ENCODE results near the gene TMSB4X. TPM values are rescaled to one million over a fixed set of nuclear protein-coding genes. Genes with fewer than 3 reads are reported as not detected.

TMSB4X gene
- total RNA-seq, 2 experiments from 2014 or later = 3,666 to 4,468 TPM

DNA sequence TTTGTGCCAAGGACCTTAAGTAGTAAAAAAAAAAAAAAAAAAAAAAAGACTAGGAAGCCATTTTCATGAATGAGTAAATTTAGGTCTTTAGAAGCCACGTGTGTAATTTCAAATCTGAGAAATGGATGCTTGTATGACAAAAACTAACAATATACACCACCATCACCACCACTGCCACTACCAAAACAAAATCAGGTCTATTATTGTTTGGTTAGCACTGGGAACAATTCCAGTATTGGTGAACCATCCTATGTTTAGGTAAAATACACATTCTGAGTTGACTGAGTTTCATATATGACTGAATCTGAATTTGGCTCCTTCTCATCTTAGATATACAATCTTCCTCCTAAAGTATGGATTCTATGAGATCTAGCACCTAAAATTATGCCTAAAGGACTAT lies 8.8 kb upstream of the TMSB4X start:
- ChIA-PET POLR2A (no interaction called here), CTCF (interaction anchor here (0.9 to 1.3 kb wide), 4 partner anchors 10 to 148 kb away, joined by 3 read pairs; no protein-coding TSS in a partner anchor)
- peak overlapping the region; percentile 97 for H3K27ac Mint-ChIP-seq
- H3K27me3 Mint-ChIP-seq = no peaks in the 10 kb centered on the region
- peaks cover 2% of the 10 kb centered on the region for H3K9me3 Mint-ChIP-seq (ENCODE audit: low read depth)
- intact Hi-C loops (cut with DNase I, micrococcal nuclease) = loop anchor here in 1 of 2 experiments (1.0 kb wide), 1 partner anchor 9 kb away; no protein-coding TSS in a partner anchor
- DNase-seq = no peak
- peaks cover 59% of the 10 kb centered on the region for H3K4me1 Mint-ChIP-seq
- ATAC-seq = no peak
- peaks cover 10% of the 10 kb centered on the region for H3K36me3 Mint-ChIP-seq (ENCODE audit: low read depth)
- H3K4me3 Mint-ChIP-seq = peak overlapping the region; percentile 43

DNA sequence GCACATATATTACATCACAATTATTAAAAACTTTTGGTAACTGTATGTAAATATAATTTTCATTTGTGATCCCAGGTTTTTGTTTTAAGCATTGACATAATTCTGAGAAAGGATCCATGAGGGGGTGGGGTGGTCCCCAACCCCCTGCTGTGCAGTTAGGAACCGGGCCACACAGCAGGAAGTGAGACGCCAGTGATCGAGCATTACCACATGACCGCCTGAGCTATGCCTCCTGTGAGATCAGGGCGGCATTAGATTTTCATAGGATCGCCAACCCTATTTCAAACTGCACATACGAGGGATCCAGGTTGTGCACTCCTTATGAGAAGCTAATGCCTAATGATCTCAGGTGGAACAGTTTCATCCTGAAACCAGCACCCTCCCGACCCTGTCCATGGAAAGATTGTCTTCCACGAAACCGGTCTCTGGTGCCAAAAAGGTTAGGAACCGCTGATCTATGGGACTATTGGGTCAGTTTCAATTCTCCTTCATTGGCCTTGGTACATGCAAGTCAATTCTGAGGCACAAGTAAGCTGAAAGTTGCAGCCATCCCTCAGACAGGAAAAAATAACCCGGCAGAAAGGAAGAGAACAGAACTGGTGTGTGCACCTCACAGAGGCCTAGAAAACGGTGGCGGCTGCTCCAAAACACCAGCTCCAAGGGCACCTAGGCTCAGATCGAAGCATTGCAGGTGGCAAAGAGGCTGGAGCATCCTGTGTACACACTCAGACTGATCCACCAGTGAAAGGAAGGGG lies 7.0 kb upstream of the TMSB4X start:
- Mint-ChIP-seq H3K27ac (peak overlapping the region; percentile 97), H3K36me3 (ENCODE audit: low read depth) (peaks cover 13% of the 10 kb centered on the region), H3K27me3 (no peaks in the 10 kb centered on the region), H3K4me3 (peak overlapping the region; percentile 70), H3K4me1 (peaks cover 48% of the 10 kb centered on the region), H3K9me3 (ENCODE audit: low read depth) (no peaks in the 10 kb centered on the region)
- intact Hi-C loops (cut with DNase I, micrococcal nuclease) = no loop called here
- peak; percentile 51 for DNase-seq
- peak; percentile 48 for ATAC-seq
- POLR2A ChIA-PET = interaction anchor here (0.6 to 1.8 kb wide), 5 partner anchors 10 to 119 kb away, joined by 3 to 6 read pairs (median 4); no protein-coding TSS in a partner anchor
- CTCF ChIA-PET = interaction anchor here (0.7 to 5.5 kb wide), 5 partner anchors 9 to 125 kb away, joined by 3 to 29 read pairs (median 4); no protein-coding TSS in a partner anchor

DNA sequence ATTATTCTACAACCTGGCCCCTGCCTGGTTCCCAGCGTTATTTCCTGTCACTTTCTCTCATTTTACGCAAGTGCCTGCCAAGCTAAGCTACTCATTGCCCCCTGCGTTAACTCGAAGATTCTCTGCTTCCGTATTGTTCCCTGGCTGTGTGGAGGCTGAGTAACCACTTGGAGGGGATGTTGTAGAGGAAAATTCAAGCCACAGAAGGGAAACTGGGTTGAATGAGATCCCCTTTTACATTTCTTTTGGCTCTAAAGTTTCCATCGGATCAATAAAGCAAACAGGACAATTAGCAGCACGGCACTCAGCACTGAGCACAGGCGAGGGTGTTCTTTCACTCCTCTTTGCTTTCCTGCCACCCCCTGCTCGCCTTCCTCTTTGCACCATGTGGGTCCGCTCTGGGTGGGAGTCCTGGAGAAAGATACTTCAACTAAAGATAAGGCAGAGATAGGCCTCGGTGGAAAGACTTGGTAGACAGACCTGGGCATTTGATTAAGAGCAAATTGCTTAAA lies 4.2 kb upstream of the TMSB4X start:
- POLR2A ChIA-PET = interaction anchor here (0.7 to 2.3 kb wide), 4 partner anchors 13 to 719 kb away, joined by 4 to 11 read pairs (median 4); no protein-coding TSS in a partner anchor
- DNase-seq (peak; percentile 67), ATAC-seq (peak; percentile 39)
- CTCF ChIA-PET = interaction anchor here (0.6 to 5.5 kb wide), 9 partner anchors 9 to 517 kb away, joined by 3 to 29 read pairs (median 4); no protein-coding TSS in a partner anchor
- peaks cover 26% of the 10 kb centered on the region for H3K36me3 Mint-ChIP-seq (ENCODE audit: low read depth)
- peaks cover 43% of the 10 kb centered on the region for H3K4me1 Mint-ChIP-seq
- H3K27ac Mint-ChIP-seq = peak overlapping the region; percentile 98
- H3K4me3 Mint-ChIP-seq = peak overlapping the region; percentile 90
- no peaks in the 10 kb centered on the region for H3K27me3 Mint-ChIP-seq
- intact Hi-C loops (cut with DNase I, micrococcal nuclease) = loop anchor here (1.0 to 10.0 kb wide), 4 partner anchors 13 to 404 kb away; no protein-coding TSS in a partner anchor
- no peaks in the 10 kb centered on the region for H3K9me3 Mint-ChIP-seq (ENCODE audit: low read depth)

DNA sequence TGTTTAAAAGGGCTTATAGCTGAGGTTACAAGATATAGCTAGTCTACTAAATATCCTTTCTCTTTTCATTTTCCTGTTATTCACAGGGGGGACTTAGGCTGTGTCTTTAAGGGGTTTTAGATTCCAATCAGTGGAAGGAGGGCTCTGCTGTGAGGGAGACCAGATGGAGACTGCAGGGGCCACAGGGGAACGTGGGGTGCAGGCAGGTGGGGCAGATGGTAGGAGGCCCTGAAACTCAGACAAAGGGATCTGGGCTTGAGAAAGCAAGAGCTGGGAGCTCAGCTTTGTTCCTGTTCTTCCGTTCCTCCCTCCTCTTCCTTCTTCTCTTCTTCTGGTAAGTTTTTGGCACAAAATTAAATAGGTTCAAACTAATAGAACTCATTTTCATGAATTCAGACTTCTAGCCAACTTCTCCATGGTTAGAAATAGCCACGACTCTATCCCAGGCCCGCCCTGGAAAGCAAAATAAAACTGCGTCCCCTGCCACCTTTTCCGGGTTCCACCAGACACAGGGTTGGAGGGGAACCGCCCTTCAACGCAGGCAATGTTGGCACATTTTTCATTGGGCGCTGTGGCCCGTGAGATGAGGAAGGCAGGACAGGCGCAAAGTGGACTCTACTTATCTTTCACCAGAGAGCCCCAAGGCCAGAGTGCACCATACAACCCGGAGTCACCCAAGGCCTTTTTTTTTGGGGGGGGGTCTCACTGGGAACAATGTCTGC lies 3.5 kb upstream of the TMSB4X start:
- Mint-ChIP-seq H3K36me3 (ENCODE audit: low read depth) (peaks cover 32% of the 10 kb centered on the region), H3K27me3 (no peaks in the 10 kb centered on the region), H3K4me1 (peaks cover 38% of the 10 kb centered on the region), H3K27ac (peak overlapping the region; percentile 98), H3K4me3 (peak overlapping the region; percentile 90), H3K9me3 (ENCODE audit: low read depth) (no peaks in the 10 kb centered on the region)
- ChIA-PET CTCF (interaction anchor here (0.6 to 5.5 kb wide), 7 partner anchors 11 to 675 kb away, joined by 3 to 29 read pairs (median 5); no protein-coding TSS in a partner anchor), POLR2A (interaction anchor here (1.7 to 2.3 kb wide), 3 partner anchors 16 to 111 kb away, joined by 5 to 11 read pairs (median 5); no protein-coding TSS in a partner anchor)
- ATAC-seq (peak; percentile 9), DNase-seq (peak; percentile 65)
- intact Hi-C loops (cut with DNase I, micrococcal nuclease) = loop anchor here in 1 of 2 experiments (2.0 to 10.0 kb wide), 2 partner anchors 21 to 403 kb away; no protein-coding TSS in a partner anchor

DNA sequence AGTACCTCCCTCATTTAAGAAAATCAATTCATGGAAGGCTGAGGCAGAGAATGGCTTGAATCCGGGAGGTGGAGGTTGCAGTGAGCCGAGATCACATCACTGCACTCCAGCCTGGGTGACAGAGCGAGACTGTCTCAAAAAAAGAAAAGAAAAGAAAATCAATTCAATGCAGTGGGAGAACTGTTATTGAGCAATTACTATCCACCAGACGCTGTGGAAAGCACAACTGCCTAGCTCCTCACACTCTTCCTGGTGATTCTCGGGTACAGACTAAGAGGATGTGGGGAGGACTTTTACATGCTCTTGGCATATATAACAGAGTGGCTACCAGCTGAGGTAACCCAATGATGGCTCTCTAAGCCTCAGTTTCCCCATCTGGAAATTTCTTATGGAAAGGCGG lies 2.7 kb upstream of the TMSB4X start:
- ATAC-seq = no peak
- H3K27ac Mint-ChIP-seq = peak overlapping the region; percentile 98
- CTCF ChIA-PET = interaction anchor here (0.6 to 5.5 kb wide), 4 partner anchors 17 to 674 kb away, joined by 3 to 29 read pairs (median 6); no protein-coding TSS in a partner anchor
- POLR2A ChIA-PET = interaction anchor here (1.7 to 2.3 kb wide), 3 partner anchors 17 to 110 kb away, joined by 5 to 11 read pairs (median 5); no protein-coding TSS in a partner anchor
- no peaks in the 10 kb centered on the region for H3K27me3 Mint-ChIP-seq
- peak overlapping the region; percentile 90 for H3K4me3 Mint-ChIP-seq
- intact Hi-C loops (cut with DNase I, micrococcal nuclease) = loop anchor here in 1 of 2 experiments (10.0 kb wide), 1 partner anchor 403 kb away; no protein-coding TSS in a partner anchor
- peaks cover 39% of the 10 kb centered on the region for H3K36me3 Mint-ChIP-seq (ENCODE audit: low read depth)
- DNase-seq = no peak
- H3K4me1 Mint-ChIP-seq = peaks cover 33% of the 10 kb centered on the region
- no peaks in the 10 kb centered on the region for H3K9me3 Mint-ChIP-seq (ENCODE audit: low read depth)

DNA sequence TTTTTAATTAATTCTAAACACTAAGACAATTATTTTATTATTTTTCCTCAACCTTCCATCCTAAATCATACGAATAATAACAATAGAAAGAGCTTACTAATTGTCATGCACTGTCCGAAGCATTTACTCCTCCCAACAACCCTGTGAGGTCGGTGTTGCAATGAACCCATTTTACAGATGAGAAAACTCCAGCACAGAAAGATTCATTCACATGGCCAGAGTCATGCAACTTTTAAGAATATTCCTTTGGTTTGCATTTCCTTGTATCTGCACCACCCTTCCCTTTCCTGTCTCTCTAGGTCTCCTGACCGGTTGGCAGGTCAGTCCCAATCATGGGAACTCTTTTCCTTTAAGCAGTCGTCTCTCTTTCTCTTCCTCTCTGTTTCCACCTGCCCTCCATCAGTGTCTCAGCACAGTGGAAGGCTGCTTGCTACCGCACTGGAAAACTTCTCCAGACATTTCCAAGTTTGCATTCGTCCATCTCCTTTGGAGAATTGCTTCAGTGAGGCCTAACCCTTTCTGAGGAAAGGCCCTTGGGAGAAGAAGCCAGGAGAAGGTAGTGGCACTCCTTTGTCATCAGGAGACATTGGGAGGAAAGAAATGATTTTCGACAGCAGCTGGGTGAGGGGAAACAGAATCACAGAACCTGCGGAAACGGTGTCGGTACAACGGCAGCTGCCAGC lies 1.9 kb upstream of the TMSB4X start:
- peak overlapping the region; percentile 96 for H3K27ac Mint-ChIP-seq
- ATAC-seq (no peak), DNase-seq (no peak)
- no peaks in the 10 kb centered on the region for H3K9me3 Mint-ChIP-seq (ENCODE audit: low read depth)
- peaks cover 47% of the 10 kb centered on the region for H3K36me3 Mint-ChIP-seq (ENCODE audit: low read depth)
- intact Hi-C loops (cut with DNase I, micrococcal nuclease) = loop anchor here in 1 of 2 experiments (10.0 kb wide), 1 partner anchor 402 kb away; no protein-coding TSS in a partner anchor
- POLR2A ChIA-PET = interaction anchor here (1.7 to 4.5 kb wide), 2 partner anchors 23 to 109 kb away, joined by 5 to 19 read pairs; no protein-coding TSS in a partner anchor
- H3K4me1 Mint-ChIP-seq = peaks cover 28% of the 10 kb centered on the region
- CTCF ChIA-PET = interaction anchor here (0.8 to 3.0 kb wide), 6 partner anchors 16 to 1917 kb away, joined by 3 to 14 read pairs (median 3); no protein-coding TSS in a partner anchor
- peak overlapping the region; percentile 90 for H3K4me3 Mint-ChIP-seq
- no peaks in the 10 kb centered on the region for H3K27me3 Mint-ChIP-seq

DNA sequence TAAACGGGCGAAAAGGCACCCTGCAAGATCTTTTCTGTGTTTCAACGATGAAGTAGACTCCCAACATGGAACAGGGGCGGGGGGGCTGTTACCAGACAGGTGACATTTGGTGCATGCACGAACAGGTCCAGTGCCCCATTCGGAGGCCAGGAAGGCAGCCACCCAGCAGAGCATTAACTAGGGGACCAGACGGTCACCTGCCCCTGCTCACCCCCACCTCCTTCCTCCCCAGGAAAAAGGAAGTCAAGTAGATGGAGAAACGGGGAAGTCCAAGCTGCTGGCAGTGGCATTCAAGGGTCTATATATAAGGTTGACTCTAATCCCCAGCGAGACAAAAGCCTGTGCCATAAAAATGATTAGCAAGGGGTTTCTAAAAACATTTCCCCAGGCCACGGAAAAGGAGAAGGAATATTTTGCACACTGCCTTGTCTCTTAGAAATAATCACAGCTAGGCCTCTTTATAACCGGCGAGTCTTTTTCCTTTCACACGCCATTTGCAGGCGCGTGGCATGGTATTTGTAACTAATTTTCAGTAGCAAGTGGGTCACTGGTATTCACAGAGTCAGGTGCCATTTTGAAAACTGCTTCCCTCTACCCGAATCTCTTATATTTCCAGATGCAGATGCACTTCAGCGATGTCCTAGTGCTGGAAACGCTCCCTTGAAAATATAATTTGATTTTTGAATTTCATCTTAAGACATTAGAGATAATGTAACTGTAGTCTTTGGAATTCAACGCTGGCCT lies 1.2 kb upstream of the TMSB4X start:
- ATAC-seq (no peak), DNase-seq (peak; percentile 74)
- peaks cover 48% of the 10 kb centered on the region for H3K36me3 Mint-ChIP-seq (ENCODE audit: low read depth)
- ChIA-PET CTCF (interaction anchor here (0.8 to 3.0 kb wide), 10 partner anchors 16 to 1916 kb away, joined by 3 to 14 read pairs (median 4); no protein-coding TSS in a partner anchor), POLR2A (interaction anchor here (0.6 to 4.5 kb wide), 5 partner anchors 20 to 128 kb away, joined by 3 to 19 read pairs (median 4); no protein-coding TSS in a partner anchor)
- peak overlapping the region; percentile 96 for H3K27ac Mint-ChIP-seq
- no peaks in the 10 kb centered on the region for H3K9me3 Mint-ChIP-seq (ENCODE audit: low read depth)
- H3K4me3 Mint-ChIP-seq = peak overlapping the region; percentile 90
- no peaks in the 10 kb centered on the region for H3K27me3 Mint-ChIP-seq
- intact Hi-C loops (cut with DNase I, micrococcal nuclease) = loop anchor here in 1 of 2 experiments (1.0 to 10.0 kb wide), 2 partner anchors 17 to 401 kb away; no protein-coding TSS in a partner anchor
- H3K4me1 Mint-ChIP-seq = peaks cover 26% of the 10 kb centered on the region

DNA sequence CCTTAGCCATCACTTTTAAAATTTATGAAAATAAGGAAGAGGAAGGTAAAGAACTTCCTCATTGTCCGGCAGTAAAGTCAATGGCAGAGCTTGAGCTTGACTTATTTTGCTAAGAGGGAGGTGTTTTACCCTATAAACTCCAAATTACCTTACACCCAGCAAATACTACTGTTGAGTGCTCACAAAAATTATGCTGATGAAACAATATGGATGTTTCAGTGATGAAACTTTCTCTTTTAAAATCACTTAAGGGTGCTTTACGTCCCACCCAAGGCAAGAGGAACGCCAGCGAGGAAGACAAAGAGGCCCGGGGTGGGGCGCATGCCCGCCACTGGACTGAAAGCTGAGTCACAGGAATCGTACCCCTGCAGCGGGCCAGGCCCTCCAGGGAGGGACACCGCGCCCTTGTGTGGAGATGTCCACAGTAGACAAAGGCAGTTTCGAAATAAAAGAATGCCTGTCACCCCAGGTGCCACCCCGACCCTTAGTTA lies 560 bp upstream of the TMSB4X start:
- Mint-ChIP-seq H3K36me3 (ENCODE audit: low read depth) (peaks cover 50% of the 10 kb centered on the region), H3K27me3 (no peaks in the 10 kb centered on the region), H3K4me3 (peak overlapping the region; percentile 90), H3K9me3 (ENCODE audit: low read depth) (no peaks in the 10 kb centered on the region), H3K4me1 (peaks cover 26% of the 10 kb centered on the region), H3K27ac (peak overlapping the region; percentile 96)
- DNase-seq (peak; percentile 71), ATAC-seq (peak; percentile 21)
- ChIA-PET CTCF (interaction anchor here (0.8 to 3.0 kb wide), 10 partner anchors 17 to 514 kb away, joined by 3 to 14 read pairs (median 4); no protein-coding TSS in a partner anchor), POLR2A (interaction anchor here (0.6 to 4.5 kb wide), 7 partner anchors 17 to 127 kb away, joined by 3 to 27 read pairs (median 5); no protein-coding TSS in a partner anchor)
- intact Hi-C loops (cut with DNase I, micrococcal nuclease) = loop anchor here in 1 of 2 experiments (1.0 to 10.0 kb wide), 2 partner anchors 18 to 400 kb away; no protein-coding TSS in a partner anchor

DNA sequence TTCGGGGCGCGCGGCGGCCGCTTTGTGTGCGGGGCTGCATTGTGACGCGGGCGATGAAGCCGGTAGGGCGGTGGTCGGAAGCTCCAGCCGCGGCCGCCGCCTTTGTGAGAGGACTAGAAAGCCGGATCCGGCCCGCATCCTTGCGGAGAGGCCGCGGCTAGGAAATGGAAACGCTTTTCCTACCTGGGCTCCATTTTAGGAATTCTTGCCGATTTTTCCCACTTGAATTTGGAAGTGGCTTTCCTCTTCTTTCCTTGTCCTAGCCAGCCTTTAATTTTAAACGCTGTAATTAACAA lies 708 bp downstream of the TMSB4X start:
- H3K9me3 Mint-ChIP-seq (ENCODE audit: low read depth) = no peaks in the 10 kb centered on the region
- peak overlapping the region; percentile 96 for H3K27ac Mint-ChIP-seq
- ChIA-PET CTCF (interaction anchor here (2.2 to 3.0 kb wide), 2 partner anchors 29 to 115 kb away, joined by 6 to 14 read pairs; no protein-coding TSS in a partner anchor), POLR2A (interaction anchor here (0.5 to 4.5 kb wide), 12 partner anchors 11 to 192 kb away, joined by 3 to 27 read pairs (median 4); no protein-coding TSS in a partner anchor)
- H3K4me1 Mint-ChIP-seq = peaks cover 21% of the 10 kb centered on the region
- intact Hi-C loops (cut with DNase I, micrococcal nuclease) = loop anchor here (1.0 to 10.0 kb wide), 3 partner anchors 19 to 399 kb away; no protein-coding TSS in a partner anchor
- H3K4me3 Mint-ChIP-seq = peak overlapping the region; percentile 90
- peaks cover 50% of the 10 kb centered on the region for H3K36me3 Mint-ChIP-seq (ENCODE audit: low read depth)
- DNase-seq = no peak
- no peak for ATAC-seq
- H3K27me3 Mint-ChIP-seq = no peaks in the 10 kb centered on the region
